Measurements from ENCODE around the gene IRF7.

- TF ChIP-seq, protein P1, sequence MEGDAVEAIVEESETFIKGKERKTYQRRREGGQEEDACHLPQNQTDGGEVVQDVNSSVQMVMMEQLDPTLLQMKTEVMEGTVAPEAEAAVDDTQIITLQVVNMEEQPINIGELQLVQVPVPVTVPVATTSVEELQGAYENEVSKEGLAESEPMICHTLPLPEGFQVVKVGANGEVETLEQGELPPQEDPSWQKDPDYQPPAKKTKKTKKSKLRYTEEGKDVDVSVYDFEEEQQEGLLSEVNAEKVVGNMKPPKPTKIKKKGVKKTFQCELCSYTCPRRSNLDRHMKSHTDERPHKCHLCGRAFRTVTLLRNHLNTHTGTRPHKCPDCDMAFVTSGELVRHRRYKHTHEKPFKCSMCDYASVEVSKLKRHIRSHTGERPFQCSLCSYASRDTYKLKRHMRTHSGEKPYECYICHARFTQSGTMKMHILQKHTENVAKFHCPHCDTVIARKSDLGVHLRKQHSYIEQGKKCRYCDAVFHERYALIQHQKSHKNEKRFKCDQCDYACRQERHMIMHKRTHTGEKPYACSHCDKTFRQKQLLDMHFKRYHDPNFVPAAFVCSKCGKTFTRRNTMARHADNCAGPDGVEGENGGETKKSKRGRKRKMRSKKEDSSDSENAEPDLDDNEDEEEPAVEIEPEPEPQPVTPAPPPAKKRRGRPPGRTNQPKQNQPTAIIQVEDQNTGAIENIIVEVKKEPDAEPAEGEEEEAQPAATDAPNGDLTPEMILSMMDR (IDR thresholded peaks at IDR 0.05; ENCODE audit: low read length), result no peak
- TF ChIP-seq EZH2 (optimal IDR thresholded peaks at IDR 0.05; ENCODE audit: low read depth, low read length), result no peak
- no peak for TF ChIP-seq EZH2phosphoT487 (IDR thresholded peaks at IDR 0.05; ENCODE audit: low read length)
Observed at GRCh38 chr11:627308-627576, 11.5 kb upstream of the IRF7 start.
